Activated gamma-delta T cell treated with anti-CD3 and anti-CD28 coated beads, Interleukin-2, amount 50 U/mL, for 16 hours (primary cell): ENCODE results near the gene PLEKHA6.

Experiments
- DNase-seq: peaks from one replicate; pipeline ENCODE4 v3.0.0-alpha.2; 2020; ENCODE audit warnings: low read depth

Gene PLEKHA6

DNA sequence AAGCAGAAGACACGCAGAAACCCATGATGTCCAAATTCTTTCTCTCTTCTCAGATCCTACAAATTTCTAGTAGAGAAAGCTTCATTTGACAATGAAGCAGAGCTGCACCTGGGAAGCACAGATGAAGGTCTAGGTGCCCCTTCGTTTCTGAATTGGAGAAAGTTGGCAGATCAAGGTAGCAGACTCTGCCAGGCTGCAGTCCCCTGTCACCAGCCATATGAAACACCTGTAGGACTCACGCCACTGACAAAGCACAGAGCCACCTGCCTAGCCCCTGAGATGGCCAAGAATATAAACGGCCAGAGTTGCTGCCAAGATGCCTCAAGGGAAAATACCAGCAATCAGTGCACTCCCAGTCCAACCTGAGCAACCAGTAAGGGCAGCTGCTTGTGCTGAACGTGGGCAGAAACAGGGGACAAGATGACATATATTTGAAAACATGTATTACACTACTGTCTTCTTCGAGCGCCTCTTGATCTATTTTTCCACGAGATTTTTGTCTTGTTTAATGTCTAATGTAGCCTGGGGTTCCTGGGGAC, 20.6 kb upstream of the PLEKHA6 start:
- no peak for DNase-seq

GRCh38 chr1:204377800-204378668, 18.3 kb upstream of the PLEKHA6 start:
- peak; percentile 30 for DNase-seq

GRCh38 chr1:204376919-204377799, 17.4 kb upstream of the PLEKHA6 start:
- no peak for DNase-seq

DNA sequence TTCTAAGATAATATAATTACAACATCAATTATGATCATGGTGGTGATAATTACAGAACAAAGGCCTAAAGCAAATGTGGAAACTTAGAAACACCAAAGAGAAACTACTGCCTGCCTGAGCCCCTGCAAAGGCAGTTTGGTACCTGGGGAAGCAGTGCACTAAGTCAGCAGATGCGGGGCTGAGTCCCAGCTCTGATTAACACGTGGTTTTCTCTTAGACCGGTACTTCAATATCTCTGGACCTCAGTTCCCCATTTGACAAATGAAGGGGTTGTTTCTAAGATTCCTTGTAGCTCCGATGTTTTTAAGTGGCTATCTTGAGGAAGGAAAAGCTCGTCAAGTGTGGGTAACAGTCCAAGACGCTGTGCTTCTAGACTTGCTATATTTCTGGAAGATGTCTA, 16.7 kb upstream of the PLEKHA6 start:
- no peak for DNase-seq

- DNase-seq: no peak
Observed at GRCh38 chr1:204373911-204374310, 14.2 kb upstream of the PLEKHA6 start.

DNA sequence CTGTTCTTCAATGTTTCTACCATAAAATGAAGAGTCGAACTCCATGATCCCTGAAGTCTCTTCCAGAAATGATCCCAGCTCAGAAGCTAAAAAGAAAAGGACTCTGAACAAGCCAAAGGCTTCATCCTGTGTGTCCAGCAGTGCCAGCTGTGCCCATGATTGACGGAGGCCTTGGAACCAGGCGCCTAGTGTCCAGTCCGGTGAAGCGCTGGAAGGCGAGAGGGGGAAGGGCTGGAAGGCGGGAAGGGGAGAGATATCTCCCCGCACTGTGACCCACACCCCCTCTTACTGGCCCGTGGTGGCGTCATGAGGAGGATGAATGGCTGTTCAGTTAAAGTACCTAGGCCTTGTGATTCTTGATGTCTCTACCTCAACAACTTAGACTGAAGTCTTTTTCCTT, 10.4 kb upstream of the PLEKHA6 start:
- no peak for DNase-seq

GRCh38 chr1:204368996-204369726, 9.4 kb upstream of the PLEKHA6 start:
- DNase-seq: no peak

GRCh38 chr1:204367956-204368355, 8.2 kb upstream of the PLEKHA6 start:
- DNase-seq: no peak

GRCh38 chr1:204367193-204367858, 7.6 kb upstream of the PLEKHA6 start:
- DNase-seq: no peak

DNA sequence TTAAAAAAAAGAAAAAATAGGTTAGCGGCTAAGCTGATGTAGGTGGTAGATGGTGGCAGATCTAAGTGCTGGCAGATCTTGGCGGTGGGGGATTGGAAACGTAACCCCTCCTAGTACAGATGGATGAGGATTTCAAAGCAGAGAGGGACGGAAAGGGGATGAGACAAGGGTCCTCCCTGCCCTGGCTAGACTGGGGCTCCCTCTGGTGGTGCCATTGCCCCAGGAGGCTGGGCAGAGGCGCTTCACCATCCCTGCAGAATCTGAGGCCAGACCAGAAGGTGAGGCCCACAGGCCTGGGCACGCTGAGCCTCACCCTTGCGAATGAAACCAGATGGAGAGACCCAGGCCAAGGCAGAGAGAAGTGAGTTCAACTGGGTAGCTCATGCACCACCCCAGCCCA, 7.0 kb upstream of the PLEKHA6 start:
- no peak for DNase-seq

DNA sequence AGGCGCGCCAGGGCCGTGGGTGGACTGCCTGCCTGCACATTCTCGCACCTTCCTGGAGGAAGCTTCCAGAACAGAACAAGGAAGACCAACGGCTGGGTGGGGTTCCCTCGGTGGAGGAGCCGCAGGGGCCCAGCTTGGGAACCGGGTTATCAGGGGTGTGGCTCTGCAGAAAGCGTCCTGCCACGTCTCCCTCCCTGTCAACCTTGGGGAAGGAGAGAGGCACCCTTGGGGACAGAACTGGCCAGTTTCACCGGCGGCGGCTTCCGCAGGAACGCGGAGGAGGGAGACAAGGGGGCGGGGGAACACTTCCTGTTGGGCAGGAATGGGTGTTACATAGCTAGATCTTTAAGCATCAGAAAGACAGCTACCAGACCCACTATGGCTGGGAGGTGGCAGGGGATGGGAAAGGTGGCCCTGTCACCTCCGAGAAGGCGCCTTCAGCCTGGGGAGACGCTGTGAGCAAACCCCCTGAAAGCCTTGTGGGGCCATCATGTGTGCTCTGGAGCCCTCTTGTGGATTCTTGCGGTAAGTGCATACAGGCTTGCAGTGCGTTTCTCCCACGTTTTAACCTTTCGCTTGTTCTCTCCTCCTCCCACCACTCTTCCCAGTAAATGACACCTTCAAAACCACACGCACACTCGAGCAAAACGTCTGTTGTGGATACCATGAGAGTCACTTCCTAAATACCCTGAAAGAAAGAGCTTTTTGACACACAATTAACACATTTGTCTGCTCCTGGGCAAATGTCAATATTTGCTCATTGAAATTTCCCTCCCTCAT, 3.8 kb upstream of the PLEKHA6 start:
- peak; percentile 64 for DNase-seq

DNA sequence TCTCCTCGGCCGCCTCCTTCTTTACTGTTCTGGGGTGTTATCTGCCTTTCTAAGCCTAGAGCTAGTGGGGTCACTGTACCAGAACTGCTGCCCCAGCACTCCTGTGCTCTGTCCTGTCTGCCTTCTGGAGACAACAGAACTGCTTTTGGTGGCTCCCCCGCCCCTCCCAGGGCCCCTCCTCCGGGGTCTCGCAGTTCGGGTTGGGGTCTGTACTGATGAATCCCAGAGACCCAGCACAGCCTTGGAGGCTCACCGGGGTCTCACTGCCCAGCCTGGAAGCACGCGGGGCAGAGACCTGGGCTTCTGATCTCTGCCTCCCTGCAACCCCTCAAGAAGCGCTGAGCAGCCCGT, 3.2 kb upstream of the PLEKHA6 start:
- no peak for DNase-seq

- no peak for DNase-seq
Observed at GRCh38 chr1:204361781-204362180, 2.1 kb upstream of the PLEKHA6 start.

GRCh38 chr1:204361341-204361771, 1.6 kb upstream of the PLEKHA6 start:
- no peak for DNase-seq

GRCh38 chr1:204360314-204360713, 585 bp upstream of the PLEKHA6 start:
- no peak for DNase-seq

- DNase-seq: no peak
Observed at GRCh38 chr1:204359131-204359473, 627 bp downstream of the PLEKHA6 start.

- no peak for DNase-seq
Observed at GRCh38 chr1:204358605-204359004, 1.1 kb downstream of the PLEKHA6 start.

GRCh38 chr1:204357551-204358490, 1.9 kb downstream of the PLEKHA6 start:
- no peak for DNase-seq

- DNase-seq: no peak
Observed at GRCh38 chr1:204356997-204357396, 2.7 kb downstream of the PLEKHA6 start.

DNA sequence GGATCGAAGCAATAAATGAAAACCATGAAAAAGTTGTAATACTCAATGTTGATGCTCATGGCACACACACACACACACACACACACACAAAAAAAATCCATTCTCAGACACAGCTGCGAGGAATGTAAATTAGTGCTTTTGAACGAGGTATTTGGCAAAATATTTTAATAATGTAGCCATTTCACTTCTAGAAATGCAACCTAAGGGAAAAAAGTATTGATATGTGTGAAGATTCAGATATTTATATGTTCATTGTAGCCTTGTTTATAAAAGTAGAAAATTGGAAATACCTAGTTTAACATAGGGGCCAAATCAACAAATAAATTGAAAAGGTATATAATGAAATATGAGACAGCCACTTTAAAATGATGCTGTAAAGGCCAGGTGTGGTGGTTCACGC, 3.8 kb downstream of the PLEKHA6 start:
- no peak for DNase-seq
